Sigmoid colon (tissue), 4 donors: Measurements from ENCODE around the gene AUTS2.

Experiments used
- POLR2A ChIP-seq, 2 donors: fragments of 450-650 bp; IDR thresholded peaks; one replicate each; pipeline ENCODE4 v1.6.1; 2016; ENCODE audit warnings: antibody characterized with exemption in 2 of 2, mild to moderate bottlenecking in 2 of 2, moderate library complexity in 2 of 2
- POLR2AphosphoS5 ChIP-seq, 4 donors: sonication (generic); formaldehyde crosslinking; IDR thresholded peaks; one replicate each; pipeline ENCODE4 v1.6.1; 2017; ENCODE audit warnings: antibody characterized with exemption in 4 of 4
- TF ChIP-seq, protein P1 (sequence below), 4 experiments: fragments of 450-650 bp in 3 of 4; fragments of 200-600 bp in 1 of 4; IDR thresholded peaks; one replicate each; pipeline ENCODE4 v1.5.1; 2016 to 2019; ENCODE audit warnings: antibody characterized with exemption in 4 of 4, mild to moderate bottlenecking in 3 of 4, moderate library complexity in 2 of 4

DNA sequence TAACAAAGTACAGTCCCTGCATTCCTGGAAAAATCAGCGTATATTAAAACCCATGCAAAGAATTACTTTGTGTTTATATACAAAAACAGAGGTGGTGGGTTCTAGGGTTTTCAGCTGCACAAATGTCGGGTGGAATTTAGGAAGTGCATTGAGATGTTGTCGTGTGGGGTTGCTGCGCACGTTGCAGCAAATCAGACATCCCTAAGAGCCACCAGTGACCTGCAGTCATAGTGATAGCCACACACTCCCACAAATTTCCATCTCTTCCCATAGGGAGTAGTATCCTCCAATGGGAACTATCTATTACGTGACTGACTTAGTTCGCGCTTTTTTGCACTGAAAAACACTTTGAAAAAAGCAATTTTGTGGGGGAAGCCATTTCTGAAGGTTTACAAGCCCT is 1158.5 kb downstream of the AUTS2 start:
- TF ChIP-seq, protein P1, sequence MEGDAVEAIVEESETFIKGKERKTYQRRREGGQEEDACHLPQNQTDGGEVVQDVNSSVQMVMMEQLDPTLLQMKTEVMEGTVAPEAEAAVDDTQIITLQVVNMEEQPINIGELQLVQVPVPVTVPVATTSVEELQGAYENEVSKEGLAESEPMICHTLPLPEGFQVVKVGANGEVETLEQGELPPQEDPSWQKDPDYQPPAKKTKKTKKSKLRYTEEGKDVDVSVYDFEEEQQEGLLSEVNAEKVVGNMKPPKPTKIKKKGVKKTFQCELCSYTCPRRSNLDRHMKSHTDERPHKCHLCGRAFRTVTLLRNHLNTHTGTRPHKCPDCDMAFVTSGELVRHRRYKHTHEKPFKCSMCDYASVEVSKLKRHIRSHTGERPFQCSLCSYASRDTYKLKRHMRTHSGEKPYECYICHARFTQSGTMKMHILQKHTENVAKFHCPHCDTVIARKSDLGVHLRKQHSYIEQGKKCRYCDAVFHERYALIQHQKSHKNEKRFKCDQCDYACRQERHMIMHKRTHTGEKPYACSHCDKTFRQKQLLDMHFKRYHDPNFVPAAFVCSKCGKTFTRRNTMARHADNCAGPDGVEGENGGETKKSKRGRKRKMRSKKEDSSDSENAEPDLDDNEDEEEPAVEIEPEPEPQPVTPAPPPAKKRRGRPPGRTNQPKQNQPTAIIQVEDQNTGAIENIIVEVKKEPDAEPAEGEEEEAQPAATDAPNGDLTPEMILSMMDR (IDR thresholded peaks at IDR 0.05), result no peak
- TF ChIP-seq POLR2A (IDR thresholded peaks at IDR 0.05) (no peak), POLR2AphosphoS5 (IDR thresholded peaks at IDR 0.05) (no peak)
